Breast epithelium (tissue), 3 donors: ENCODE data around the gene KDM6A.

Experiments used
- POLR2A ChIP-seq: fragments of 450-650 bp; IDR thresholded peaks from one replicate; pipeline ENCODE4 v1.6.1; 2016; ENCODE audit warnings: antibody characterized with exemption, mild to moderate bottlenecking, moderate library complexity
- POLR2AphosphoS5 ChIP-seq, 3 donors: sonication (generic); formaldehyde crosslinking; IDR thresholded peaks; one replicate each; pipeline ENCODE4 v1.6.1; 2017; ENCODE audit warnings: antibody characterized with exemption in 3 of 3
- TF ChIP-seq, protein P1 (sequence below), 3 donors: fragments of 450-650 bp; IDR thresholded peaks; one replicate each; pipeline ENCODE4 v1.5.1; 2016 to 2017; ENCODE audit warnings: antibody characterized with exemption in 3 of 3, mild to moderate bottlenecking in 3 of 3, moderate library complexity in 3 of 3

DNA sequence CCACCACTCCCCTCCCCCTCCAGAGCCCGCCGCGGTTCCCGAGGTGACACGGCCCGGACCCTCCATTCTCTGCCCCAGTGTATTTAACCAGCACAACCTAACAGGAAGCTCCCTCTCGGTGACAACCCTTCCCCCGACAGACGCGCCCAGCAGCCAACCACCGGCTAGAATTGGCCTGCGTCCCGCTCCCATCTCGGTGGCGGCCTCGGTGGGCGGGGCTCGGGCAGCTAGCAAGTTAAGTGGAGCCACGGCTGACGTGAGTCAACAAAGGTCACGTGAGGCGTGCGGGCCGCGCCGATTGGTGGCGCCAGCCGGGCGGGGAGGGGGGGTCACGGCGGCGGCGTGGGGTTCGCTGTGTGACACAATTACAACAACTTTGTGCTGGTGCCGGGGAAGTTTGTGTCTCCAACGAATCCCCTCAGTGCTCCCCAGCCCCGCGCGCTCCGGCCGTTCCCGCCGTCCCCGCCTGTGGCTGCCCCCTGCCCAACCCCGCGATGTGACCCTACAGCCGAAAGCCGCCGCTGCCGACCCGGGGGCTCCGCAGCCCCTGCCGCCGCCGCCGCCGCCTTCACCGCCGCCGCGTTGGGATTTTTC is at the start of gene KDM6A:
- TF ChIP-seq, protein P1, sequence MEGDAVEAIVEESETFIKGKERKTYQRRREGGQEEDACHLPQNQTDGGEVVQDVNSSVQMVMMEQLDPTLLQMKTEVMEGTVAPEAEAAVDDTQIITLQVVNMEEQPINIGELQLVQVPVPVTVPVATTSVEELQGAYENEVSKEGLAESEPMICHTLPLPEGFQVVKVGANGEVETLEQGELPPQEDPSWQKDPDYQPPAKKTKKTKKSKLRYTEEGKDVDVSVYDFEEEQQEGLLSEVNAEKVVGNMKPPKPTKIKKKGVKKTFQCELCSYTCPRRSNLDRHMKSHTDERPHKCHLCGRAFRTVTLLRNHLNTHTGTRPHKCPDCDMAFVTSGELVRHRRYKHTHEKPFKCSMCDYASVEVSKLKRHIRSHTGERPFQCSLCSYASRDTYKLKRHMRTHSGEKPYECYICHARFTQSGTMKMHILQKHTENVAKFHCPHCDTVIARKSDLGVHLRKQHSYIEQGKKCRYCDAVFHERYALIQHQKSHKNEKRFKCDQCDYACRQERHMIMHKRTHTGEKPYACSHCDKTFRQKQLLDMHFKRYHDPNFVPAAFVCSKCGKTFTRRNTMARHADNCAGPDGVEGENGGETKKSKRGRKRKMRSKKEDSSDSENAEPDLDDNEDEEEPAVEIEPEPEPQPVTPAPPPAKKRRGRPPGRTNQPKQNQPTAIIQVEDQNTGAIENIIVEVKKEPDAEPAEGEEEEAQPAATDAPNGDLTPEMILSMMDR (IDR thresholded peaks at IDR 0.05), result no peak
- TF ChIP-seq POLR2A (peak; percentile 44), POLR2AphosphoS5 (IDR thresholded peaks at IDR 0.05) (peak in 2 of 3 donors; percentile 76 to 84)
